Karpas-422 (cell line): Measurements from ENCODE around the gene COL6A1. TPM values are rescaled to one million over a fixed set of nuclear protein-coding genes. Genes with fewer than 3 reads are reported as not detected.

Source experiments
- DNase-seq: peaks from one replicate; pipeline ENCODE4 v3.0.0-alpha.2; 2015
- H2AFZ ChIP-seq: fragments of 200-600 bp; sonication (generic); 2 replicates; pipeline ENCODE4 v1.6.1; 2014; ENCODE audit warnings: antibody characterized with exemption, low read length, mixed read lengths
- H3K27ac ChIP-seq: fragments of 200-600 bp; sonication (generic); 2 replicates; pipeline ENCODE4 v1.5.1; 2014; ENCODE audit warnings: mild to moderate bottlenecking, low read length, moderate library complexity
- H3K27me3 ChIP-seq: fragments of 200-600 bp; sonication (generic); 2 replicates; pipeline ENCODE4 v1.6.1; 2014; ENCODE audit warnings: low read length, mixed read lengths
- H3K36me3 ChIP-seq: fragments of 200-600 bp; sonication (generic); 2 replicates; pipeline ENCODE4 v1.6.1; 2014; ENCODE audit warnings: low read length, mixed read lengths; ENCODE audit not compliant: insufficient read depth
- H3K4me1 ChIP-seq: fragments of 200-600 bp; sonication (generic); 2 replicates; pipeline ENCODE4 v1.6.1; 2014; ENCODE audit warnings: mild to moderate bottlenecking, low read length, mixed read lengths
- H3K4me2 ChIP-seq: fragments of 200-600 bp; sonication (generic); 2 replicates; pipeline ENCODE4 v1.6.1; 2014; ENCODE audit warnings: low read length, low read depth, mild to moderate bottlenecking; ENCODE audit not compliant: poor library complexity, severe bottlenecking
- H3K4me3 ChIP-seq: fragments of 200-600 bp; sonication (generic); 2 replicates; pipeline ENCODE4 v1.5.1; 2014; ENCODE audit warnings: mild to moderate bottlenecking, antibody characterized with exemption, low read length, mixed read lengths
- H3K79me2 ChIP-seq: fragments of 200-600 bp; sonication (generic); 2 replicates; pipeline ENCODE4 v1.6.1; 2014; ENCODE audit warnings: mild to moderate bottlenecking, low read length, mixed read lengths
- H3K9ac ChIP-seq: fragments of 200-600 bp; sonication (generic); 2 replicates; pipeline ENCODE4 v1.6.0; 2014; ENCODE audit warnings: low read length
- H3K9me2 ChIP-seq: fragments of 200-600 bp; sonication (generic), shearing (Covaris generic); replicated peaks from 2 replicates; pipeline ENCODE4 v1.6.0; 2014; ENCODE audit warnings: mild to moderate bottlenecking, low read length, moderate library complexity; ENCODE audit not compliant: insufficient read depth
- H3K9me3 ChIP-seq: fragments of 300-700, 200-600 bp; sonication (generic); 2 replicates; pipeline ENCODE4 v1.6.1; 2014; ENCODE audit warnings: low read length, mixed read lengths
- H4K20me1 ChIP-seq: fragments of 200-600 bp; sonication (generic); 2 replicates; pipeline ENCODE4 v1.6.1; 2014; ENCODE audit warnings: mild to moderate bottlenecking, antibody characterized with exemption, low read length, low read depth; ENCODE audit not compliant: insufficient read depth
- total RNA-seq: library from RNA; depleted of rRNA; stranded (reverse); fragments of >200 nt; shearing (Covaris generic); gene quantifications from 2 replicates; pipeline ENCODE4 v1.2.3, GENCODE V29; 2014; ENCODE audit warnings: low replicate concordance; rRNA removed

Gene COL6A1, protein sequence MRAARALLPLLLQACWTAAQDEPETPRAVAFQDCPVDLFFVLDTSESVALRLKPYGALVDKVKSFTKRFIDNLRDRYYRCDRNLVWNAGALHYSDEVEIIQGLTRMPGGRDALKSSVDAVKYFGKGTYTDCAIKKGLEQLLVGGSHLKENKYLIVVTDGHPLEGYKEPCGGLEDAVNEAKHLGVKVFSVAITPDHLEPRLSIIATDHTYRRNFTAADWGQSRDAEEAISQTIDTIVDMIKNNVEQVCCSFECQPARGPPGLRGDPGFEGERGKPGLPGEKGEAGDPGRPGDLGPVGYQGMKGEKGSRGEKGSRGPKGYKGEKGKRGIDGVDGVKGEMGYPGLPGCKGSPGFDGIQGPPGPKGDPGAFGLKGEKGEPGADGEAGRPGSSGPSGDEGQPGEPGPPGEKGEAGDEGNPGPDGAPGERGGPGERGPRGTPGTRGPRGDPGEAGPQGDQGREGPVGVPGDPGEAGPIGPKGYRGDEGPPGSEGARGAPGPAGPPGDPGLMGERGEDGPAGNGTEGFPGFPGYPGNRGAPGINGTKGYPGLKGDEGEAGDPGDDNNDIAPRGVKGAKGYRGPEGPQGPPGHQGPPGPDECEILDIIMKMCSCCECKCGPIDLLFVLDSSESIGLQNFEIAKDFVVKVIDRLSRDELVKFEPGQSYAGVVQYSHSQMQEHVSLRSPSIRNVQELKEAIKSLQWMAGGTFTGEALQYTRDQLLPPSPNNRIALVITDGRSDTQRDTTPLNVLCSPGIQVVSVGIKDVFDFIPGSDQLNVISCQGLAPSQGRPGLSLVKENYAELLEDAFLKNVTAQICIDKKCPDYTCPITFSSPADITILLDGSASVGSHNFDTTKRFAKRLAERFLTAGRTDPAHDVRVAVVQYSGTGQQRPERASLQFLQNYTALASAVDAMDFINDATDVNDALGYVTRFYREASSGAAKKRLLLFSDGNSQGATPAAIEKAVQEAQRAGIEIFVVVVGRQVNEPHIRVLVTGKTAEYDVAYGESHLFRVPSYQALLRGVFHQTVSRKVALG
- total RNA-seq: not detected in 2 replicates

- Histone ChIP-seq H3K79me2 (no peaks in the 10 kb centered on the region), H3K4me2 (no peak within 1 kb of the TSS), H3K36me3 (no peaks in the 10 kb centered on the region), H3K27me3 (no peaks in the 10 kb centered on the region), H3K27ac (no peak within 1 kb of the TSS), H2AFZ (no peak within 1 kb of the TSS), H3K9me2 (no peaks in the 10 kb centered on the region), H4K20me1 (no peaks in the 10 kb centered on the region), H3K4me3 (no peak within 1 kb of the TSS), H3K9me3 (no peaks in the 10 kb centered on the region), H3K9ac (no peak within 1 kb of the TSS), H3K4me1 (no peaks in the 10 kb centered on the region)
- DNase-seq: no peak
Measured at GRCh38 chr21:45981151-45982091, at the start of gene COL6A1. Gene COL6A1, plus strand, starts transcription at chr21:45981770. Its CDS starts 81 bp downstream, at chr21:45981851.

DNA sequence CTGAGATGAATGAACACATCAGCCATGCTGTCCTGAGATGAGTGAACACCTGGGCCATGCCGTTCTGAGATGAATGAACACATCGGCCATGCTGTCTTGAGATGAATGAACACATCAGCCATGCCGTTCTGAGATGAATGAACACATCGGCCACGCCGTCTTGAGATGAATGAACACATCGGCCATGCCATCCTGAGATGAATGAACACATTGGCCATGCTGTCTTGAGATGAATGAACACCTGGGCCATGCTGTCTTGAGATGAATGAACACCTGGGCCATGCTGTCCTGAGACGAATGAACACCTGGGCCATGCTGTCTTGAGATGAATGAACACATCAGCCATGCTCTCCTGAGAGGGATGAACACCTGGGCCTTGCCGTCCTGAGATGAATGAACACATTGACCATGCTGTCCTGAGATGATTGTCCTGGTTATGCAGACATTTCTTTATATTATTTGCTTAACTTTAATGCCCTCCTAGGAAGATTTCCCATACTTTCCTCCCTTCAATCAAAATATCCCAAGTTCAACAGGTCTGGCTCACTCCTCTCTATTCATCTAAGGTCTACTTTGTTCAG lies 48.6 kb upstream of the COL6A1 start:
- Histone ChIP-seq H3K9me3 (no peaks in the 10 kb centered on the region), H3K4me1 (no peaks in the 10 kb centered on the region), H3K4me2 (no peak overlapping the region), H3K36me3 (no peaks in the 10 kb centered on the region), H3K27me3 (no peaks in the 10 kb centered on the region), H2AFZ (no peak overlapping the region), H3K79me2 (no peaks in the 10 kb centered on the region), H3K9me2 (no peaks in the 10 kb centered on the region), H3K4me3 (no peak overlapping the region), H3K27ac (no peak overlapping the region), H4K20me1 (0 out of 2 replicates have a peak, but pooled peaks cover 2% of the 10 kb centered on the region), H3K9ac (no peak overlapping the region)
- no peak for DNase-seq

- H3K9me2 ChIP-seq: no peaks in the 10 kb centered on the region
- H3K27ac ChIP-seq: no peak overlapping the region
- no peak for DNase-seq
- H3K36me3 ChIP-seq: no peaks in the 10 kb centered on the region
- H3K4me3 ChIP-seq: no peak overlapping the region
- no peak overlapping the region for H3K9ac ChIP-seq
- H4K20me1 ChIP-seq: 0 out of 2 replicates have a peak, but pooled peaks cover 2% of the 10 kb centered on the region
- no peaks in the 10 kb centered on the region for H3K9me3 ChIP-seq
- H3K4me1 ChIP-seq: no peaks in the 10 kb centered on the region
- H3K27me3 ChIP-seq: no peaks in the 10 kb centered on the region
- no peaks in the 10 kb centered on the region for H3K79me2 ChIP-seq
- H2AFZ ChIP-seq: no peak overlapping the region
- H3K4me2 ChIP-seq: no peak overlapping the region
Measured at GRCh38 chr21:45934085-45934484, 47.5 kb upstream of the COL6A1 start.

DNA sequence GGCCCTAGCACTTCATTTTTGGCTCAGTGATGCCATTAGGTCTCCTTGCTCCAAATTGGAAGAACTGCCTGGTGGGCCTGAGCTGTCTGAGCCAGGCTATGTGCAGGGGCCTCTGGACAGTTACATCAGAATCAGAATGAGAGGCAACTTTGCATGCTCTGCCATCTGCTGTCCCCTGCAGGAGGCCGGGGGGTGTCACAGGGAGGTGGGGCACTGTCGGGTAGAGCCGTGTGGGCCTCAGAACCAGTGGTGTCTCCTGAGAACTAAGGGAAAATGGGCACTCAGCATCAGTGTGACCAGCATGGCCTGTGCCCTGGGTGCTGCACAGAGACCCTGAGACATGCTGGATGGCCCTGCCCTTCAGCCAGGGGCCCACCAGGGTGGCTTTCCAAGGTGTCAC lies 47.0 kb upstream of the COL6A1 start:
- Histone ChIP-seq H3K9me2 (no peaks in the 10 kb centered on the region), H3K9me3 (no peaks in the 10 kb centered on the region), H3K27me3 (no peaks in the 10 kb centered on the region), H3K27ac (no peak overlapping the region), H3K4me3 (no peak overlapping the region), H3K4me1 (no peaks in the 10 kb centered on the region), H4K20me1 (0 out of 2 replicates have a peak, but pooled peaks cover 2% of the 10 kb centered on the region), H3K4me2 (no peak overlapping the region), H2AFZ (no peak overlapping the region), H3K79me2 (no peaks in the 10 kb centered on the region), H3K9ac (no peak overlapping the region), H3K36me3 (no peaks in the 10 kb centered on the region)
- no peak for DNase-seq

GRCh38 chr21:45935628-45936027 lies 45.9 kb upstream of the COL6A1 start:
- Histone ChIP-seq H3K4me2 (no peak overlapping the region), H3K27me3 (no peaks in the 10 kb centered on the region), H3K9ac (no peak overlapping the region), H3K4me1 (no peaks in the 10 kb centered on the region), H3K27ac (no peak overlapping the region), H3K4me3 (no peak overlapping the region), H3K79me2 (no peaks in the 10 kb centered on the region), H2AFZ (no peak overlapping the region), H3K9me3 (no peaks in the 10 kb centered on the region), H3K9me2 (no peaks in the 10 kb centered on the region), H3K36me3 (no peaks in the 10 kb centered on the region), H4K20me1 (0 out of 2 replicates have a peak, but pooled peaks cover 2% of the 10 kb centered on the region)
- DNase-seq: no peak

DNA sequence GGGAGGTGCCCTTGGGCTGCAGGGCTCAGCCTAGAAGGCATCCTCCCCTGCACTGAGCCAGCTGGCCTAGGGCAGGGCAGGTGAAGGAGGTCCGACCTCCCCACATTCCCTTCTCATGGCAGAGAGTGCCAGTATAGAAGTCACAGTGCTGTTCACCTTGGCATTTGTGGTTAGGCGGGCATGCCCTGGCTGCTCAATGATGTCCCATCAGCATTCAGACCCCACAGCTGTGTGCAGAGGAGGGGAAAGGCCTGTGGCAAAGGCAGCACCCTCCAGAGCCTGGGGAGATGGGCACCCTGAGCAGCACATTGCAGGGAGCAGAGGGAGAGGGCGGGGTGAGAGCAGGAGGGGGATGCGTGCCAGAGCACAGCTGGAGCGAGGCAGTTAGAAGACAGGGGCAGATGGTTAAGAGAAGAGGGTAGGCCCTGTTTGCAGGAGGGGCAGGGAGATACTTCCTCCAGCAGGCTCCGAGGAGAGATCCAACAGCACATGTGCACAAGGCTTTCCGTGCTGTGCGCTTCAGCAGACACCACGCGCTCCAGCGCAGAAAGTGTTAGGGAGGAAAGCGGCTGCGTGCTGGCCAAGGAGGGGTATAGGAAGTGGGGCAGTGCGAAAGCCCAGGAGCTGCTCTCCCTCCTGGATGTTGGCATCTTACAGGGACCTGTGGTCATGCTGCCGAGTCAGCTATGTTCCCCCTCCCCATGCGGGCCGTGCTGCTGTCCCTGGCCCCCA lies 43.7 kb upstream of the COL6A1 start:
- H3K27ac ChIP-seq: no peak overlapping the region
- H3K4me3 ChIP-seq: no peak overlapping the region
- no peaks in the 10 kb centered on the region for H3K79me2 ChIP-seq
- no peak for DNase-seq
- no peaks in the 10 kb centered on the region for H3K27me3 ChIP-seq
- H3K4me2 ChIP-seq: no peak overlapping the region
- 0 out of 2 replicates have a peak, but pooled peaks cover 2% of the 10 kb centered on the region for H4K20me1 ChIP-seq
- no peaks in the 10 kb centered on the region for H3K9me2 ChIP-seq
- H3K9me3 ChIP-seq: no peaks in the 10 kb centered on the region
- H3K9ac ChIP-seq: no peak overlapping the region
- no peaks in the 10 kb centered on the region for H3K36me3 ChIP-seq
- no peak overlapping the region for H2AFZ ChIP-seq
- H3K4me1 ChIP-seq: no peaks in the 10 kb centered on the region

DNA sequence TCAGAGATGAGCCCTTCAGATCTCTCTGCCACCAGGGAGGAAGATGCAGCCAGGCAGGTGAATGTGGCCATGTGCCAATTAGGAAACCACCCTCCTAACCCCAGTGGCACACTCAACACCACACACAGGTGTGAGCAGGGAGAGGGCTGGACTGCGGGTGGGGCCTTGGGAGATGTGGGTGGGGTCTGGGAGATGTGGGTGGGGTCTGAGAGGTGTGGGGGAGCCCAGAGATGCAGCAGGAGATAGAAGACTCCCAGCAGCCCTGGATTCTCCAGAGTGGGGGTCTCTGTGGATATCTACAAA lies 43.2 kb upstream of the COL6A1 start:
- Histone ChIP-seq H3K79me2 (no peaks in the 10 kb centered on the region), H2AFZ (no peak overlapping the region), H3K27me3 (no peaks in the 10 kb centered on the region)

More for the DNA sequence above, 43.2 kb upstream of the COL6A1 start:
- Histone ChIP-seq H3K9ac (no peak overlapping the region), H3K4me2 (no peak overlapping the region), H3K27ac (no peak overlapping the region), H3K4me3 (no peak overlapping the region), H3K36me3 (no peaks in the 10 kb centered on the region), H3K9me2 (no peaks in the 10 kb centered on the region), H3K4me1 (no peaks in the 10 kb centered on the region), H4K20me1 (0 out of 2 replicates have a peak, but pooled peaks cover 2% of the 10 kb centered on the region), H3K9me3 (no peaks in the 10 kb centered on the region)
- DNase-seq: no peak
